ENCODE data around the gene DYNLT5. TPM values are rescaled to one million over a fixed set of nuclear protein-coding genes. Genes with fewer than 3 reads are reported as not detected.

Gene DYNLT5
- total RNA-seq, 1 donor from 2014 or later: 5.9 TPM

GRCh38 chr1:66770694-66771093 is 18.4 kb downstream of the DYNLT5 start:
- Histone ChIP-seq H3K9me3 (no peaks in the 10 kb centered on the region), H3K4me1 (no peaks in the 10 kb centered on the region), H3K4me3 (no peak overlapping the region), H3K27ac (no peak overlapping the region), H3K27me3 (ENCODE audit: low read depth) (no peaks in the 10 kb centered on the region), H3K36me3 (no peaks in the 10 kb centered on the region)
- DNase-seq (no peak), ATAC-seq (no peak)
- intact Hi-C loops (cut with DNase I): no loop called here
- TF ChIP-seq CTCF (IDR thresholded peaks at IDR 0.05): no peak

- Histone ChIP-seq H3K36me3 (no peaks in the 10 kb centered on the region), H3K4me1 (no peaks in the 10 kb centered on the region), H3K27ac (no peak overlapping the region), H3K4me3 (no peak overlapping the region), H3K9me3 (no peaks in the 10 kb centered on the region), H3K27me3 (ENCODE audit: low read depth) (no peaks in the 10 kb centered on the region)
- intact Hi-C loops (cut with DNase I): no loop called here
- ATAC-seq (no peak), DNase-seq (no peak)
- TF ChIP-seq CTCF (IDR thresholded peaks at IDR 0.05): no peak
Observed at GRCh38 chr1:66773227-66773626, 21.0 kb downstream of the DYNLT5 start.

- H3K4me3 ChIP-seq: no peak overlapping the region
- no peaks in the 10 kb centered on the region for H3K36me3 ChIP-seq
- H3K9me3 ChIP-seq: no peaks in the 10 kb centered on the region
- ATAC-seq (no peak), DNase-seq (no peak)
- H3K27me3 ChIP-seq (ENCODE audit: low read depth): no peaks in the 10 kb centered on the region
- H3K27ac ChIP-seq: no peak overlapping the region
- H3K4me1 ChIP-seq: no peaks in the 10 kb centered on the region
- no peak for TF ChIP-seq CTCF (IDR thresholded peaks at IDR 0.05)
- intact Hi-C loops (cut with DNase I): no loop called here
Observed at GRCh38 chr1:66774438-66774837, 22.2 kb downstream of the DYNLT5 start.

- no peaks in the 10 kb centered on the region for H3K36me3 ChIP-seq
- intact Hi-C loops (cut with DNase I): no loop called here
- H3K27ac ChIP-seq: no peak overlapping the region
- no peaks in the 10 kb centered on the region for H3K9me3 ChIP-seq
- ATAC-seq: no peak
- TF ChIP-seq CTCF (IDR thresholded peaks at IDR 0.05): no peak
- no peaks in the 10 kb centered on the region for H3K27me3 ChIP-seq (ENCODE audit: low read depth)
- no peak overlapping the region for H3K4me3 ChIP-seq
- H3K4me1 ChIP-seq: no peaks in the 10 kb centered on the region
- no peak for DNase-seq
Observed at GRCh38 chr1:66775646-66776045, 23.4 kb downstream of the DYNLT5 start.

GRCh38 chr1:66777831-66778230 is 25.6 kb downstream of the DYNLT5 start:
- no peak for TF ChIP-seq CTCF (IDR thresholded peaks at IDR 0.05)
- ATAC-seq: no peak
- H3K27me3 ChIP-seq (ENCODE audit: low read depth): no peaks in the 10 kb centered on the region
- no peak for DNase-seq
- H3K36me3 ChIP-seq: no peaks in the 10 kb centered on the region
- H3K27ac ChIP-seq: no peak overlapping the region
- H3K4me1 ChIP-seq: no peaks in the 10 kb centered on the region
- H3K4me3 ChIP-seq: no peak overlapping the region
- intact Hi-C loops (cut with DNase I): no loop called here
- no peaks in the 10 kb centered on the region for H3K9me3 ChIP-seq

DNA sequence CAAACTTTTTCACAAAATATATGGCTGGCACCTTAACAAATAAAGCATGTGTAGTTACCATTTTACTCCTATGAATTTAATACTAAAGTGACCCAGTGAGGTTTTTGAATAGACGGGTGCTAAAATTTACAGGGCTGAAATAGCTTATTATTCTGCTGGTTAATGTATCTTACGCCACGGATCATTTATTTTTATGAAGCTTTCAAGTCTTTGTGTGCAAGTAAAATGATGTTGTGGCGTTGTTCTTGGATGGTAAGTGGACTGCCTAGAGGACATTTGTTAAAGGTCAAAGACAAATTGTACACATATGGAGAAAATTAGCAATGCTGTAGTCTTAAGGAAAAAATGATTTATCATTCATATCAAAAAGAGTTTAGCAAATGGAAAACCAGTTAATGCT is 26.0 kb downstream of the DYNLT5 start:
- H3K4me3 ChIP-seq: no peak overlapping the region
- TF ChIP-seq CTCF (IDR thresholded peaks at IDR 0.05): no peak
- no peaks in the 10 kb centered on the region for H3K9me3 ChIP-seq
- no peaks in the 10 kb centered on the region for H3K36me3 ChIP-seq
- no peaks in the 10 kb centered on the region for H3K27me3 ChIP-seq (ENCODE audit: low read depth)
- ATAC-seq: no peak
- intact Hi-C loops (cut with DNase I): no loop called here
- H3K4me1 ChIP-seq: no peaks in the 10 kb centered on the region
- no peak overlapping the region for H3K27ac ChIP-seq
- DNase-seq: no peak

All from lower lobe of right lung (tissue), 2 donors.